Activated T-cell treated with anti-CD3 and anti-CD28 coated beads for 4 hours (primary cell): ENCODE measurements around the gene PCNX1.
A peak's percentile ranks its signal among the peaks of the same experiment; 100 is the strongest.

Experiments
- DNase-seq: peaks from one replicate; pipeline ENCODE4 v3.0.0-alpha.2; 2020

PCNX1 gene

DNA sequence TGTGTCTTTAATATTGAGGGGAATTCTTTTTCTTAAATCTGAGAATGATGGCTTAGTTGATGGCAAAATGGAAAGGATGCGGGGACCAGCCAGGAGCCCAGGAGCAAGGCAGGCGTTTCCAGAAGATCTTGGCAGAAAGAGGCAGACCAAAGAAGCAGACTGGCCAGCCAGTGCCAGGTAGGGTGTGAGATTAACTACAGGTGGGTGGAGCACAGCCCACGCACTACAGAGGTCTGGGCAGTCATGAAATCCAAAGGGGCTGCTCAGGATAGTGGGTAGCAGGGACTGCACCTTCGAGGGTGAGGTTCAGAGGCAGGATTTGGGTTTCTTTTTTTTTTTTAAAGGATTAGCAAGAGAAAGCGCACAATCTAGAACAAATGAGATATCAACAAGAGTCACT is 17.7 kb upstream of the PCNX1 start:
- no peak for DNase-seq

DNA sequence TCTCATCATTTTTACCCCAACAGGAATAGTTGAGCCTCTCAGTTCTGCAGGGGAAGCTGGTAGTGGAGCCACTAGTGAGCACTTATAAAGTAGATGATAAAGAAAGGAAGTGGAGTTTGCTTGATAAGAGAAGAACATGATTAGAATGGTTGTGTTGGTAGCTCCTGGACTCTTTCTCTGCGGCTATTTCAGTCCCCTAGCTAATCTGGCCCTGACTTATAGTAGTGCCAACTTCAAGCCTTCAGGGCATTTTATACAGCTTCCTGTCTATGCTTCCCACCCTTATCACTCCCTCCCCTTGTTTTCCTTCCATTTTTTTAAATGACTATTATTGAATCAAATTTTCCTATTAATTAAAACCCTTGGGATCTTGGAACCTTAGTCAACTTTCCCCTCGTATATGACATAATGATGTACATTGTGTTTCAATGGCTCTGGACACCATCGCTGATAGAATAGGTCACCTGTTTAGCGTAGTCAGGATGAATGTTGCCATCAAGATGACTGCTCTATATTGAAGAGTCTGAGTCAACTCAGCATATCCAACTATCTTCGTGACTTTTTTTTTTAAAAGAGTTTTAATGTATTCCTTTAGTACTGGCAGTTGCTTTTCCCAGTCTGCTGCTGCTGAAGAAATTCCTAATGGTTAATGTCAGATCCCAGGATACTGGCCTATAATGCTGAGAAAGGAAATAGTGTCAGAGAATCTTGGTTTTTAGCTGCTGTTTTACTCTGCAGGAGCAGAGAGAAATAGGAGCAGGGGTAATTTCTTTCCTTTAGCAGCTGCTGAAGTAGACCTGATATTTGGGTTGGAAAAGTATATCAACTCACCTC is 16.2 kb upstream of the PCNX1 start:
- DNase-seq, result no peak

DNA sequence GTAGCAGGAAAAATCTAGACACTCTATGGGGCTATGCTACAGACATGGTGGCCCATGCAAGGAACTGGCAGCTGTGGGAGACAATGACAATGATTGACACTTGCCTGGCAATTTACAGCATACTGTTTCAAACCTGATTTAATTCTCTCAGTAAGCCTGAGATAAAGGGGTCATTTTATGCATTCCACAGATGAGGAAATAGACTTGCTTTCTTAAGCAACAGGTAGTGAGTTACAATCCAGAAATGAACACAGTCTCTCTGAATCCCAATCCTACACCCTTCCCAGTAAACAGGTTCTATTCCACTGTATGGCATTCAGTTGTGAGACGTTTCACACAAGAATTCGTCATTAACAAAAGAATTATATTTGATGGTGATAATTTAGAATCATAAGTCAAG is 15.5 kb upstream of the PCNX1 start:
- no peak for DNase-seq

DNA sequence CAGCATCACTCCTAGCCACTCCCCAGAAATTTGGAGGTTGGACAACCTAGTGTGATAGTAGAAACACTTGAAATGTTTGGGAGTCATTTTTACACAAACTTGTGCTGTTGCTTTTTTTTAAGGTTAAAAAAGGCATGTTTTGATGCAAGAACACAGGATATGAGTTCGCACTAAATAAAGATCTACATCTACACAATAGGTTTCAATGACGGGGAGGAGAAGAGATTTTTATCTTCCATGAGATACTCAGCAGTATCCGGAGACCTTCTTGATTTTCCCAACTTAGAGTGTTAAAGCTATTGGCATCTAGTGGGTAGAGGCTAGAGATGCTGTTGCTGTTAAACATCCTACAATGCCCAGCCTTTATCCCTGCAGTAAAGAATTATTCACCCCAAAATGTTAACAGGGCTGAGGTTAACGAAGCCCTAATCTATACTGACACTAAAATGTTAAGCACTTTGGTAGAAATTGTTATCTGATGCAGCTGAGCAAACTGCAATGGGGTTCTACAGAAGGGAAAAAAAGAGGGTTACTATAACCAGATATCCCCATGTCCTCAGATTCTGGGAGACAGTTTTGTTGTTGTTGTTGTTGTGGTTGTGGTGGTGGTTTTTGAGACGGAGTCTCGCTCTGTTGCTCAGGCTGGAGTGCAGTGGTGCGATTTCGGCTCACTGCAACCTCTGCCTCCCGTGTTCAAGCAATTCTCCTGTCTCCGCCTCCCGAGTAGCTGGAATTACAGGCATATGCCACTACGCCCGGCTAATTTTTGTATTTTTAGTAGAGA is 14.0 kb upstream of the PCNX1 start:
- no peak for DNase-seq

DNA sequence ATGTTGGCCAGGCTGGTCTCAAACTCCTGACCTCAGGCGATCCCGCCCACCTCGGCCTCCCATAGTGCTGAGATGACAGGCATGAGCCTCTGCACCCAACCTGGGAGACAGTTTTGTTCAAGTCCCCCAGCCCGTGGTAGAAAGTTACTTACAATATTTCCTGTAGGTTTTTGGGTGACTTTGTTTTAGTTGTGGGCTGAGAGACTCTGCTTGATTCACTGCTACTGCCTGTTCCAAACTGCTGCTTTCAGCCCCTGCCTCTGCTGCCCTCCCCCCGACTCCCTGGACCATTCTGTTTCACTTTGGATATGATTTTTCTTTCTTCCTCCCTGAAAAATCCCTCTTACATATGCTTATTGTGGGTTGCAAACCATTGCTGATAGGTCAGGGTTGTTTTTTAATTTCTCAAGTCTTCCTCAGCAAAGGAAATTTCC is 13.4 kb upstream of the PCNX1 start:
- no peak for DNase-seq

DNA sequence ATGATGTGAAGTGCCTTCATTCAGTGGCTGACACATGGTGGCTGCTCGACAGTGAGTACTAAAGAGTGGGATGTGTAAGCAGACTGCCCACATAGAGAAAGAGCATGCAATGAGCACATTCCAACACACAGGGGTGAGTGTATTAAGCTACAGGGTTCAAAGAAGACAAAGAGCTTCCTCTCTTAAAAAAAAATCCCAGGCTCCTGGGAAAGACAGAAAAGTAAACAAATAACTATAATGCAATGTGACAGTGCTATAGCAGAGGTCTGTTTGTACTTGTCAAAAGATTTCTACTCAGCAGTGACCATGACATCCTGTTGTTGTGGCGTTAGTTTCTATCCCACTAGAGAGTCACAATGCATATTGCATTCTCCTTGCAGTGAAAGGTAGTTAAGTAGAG is 12.4 kb upstream of the PCNX1 start:
- no peak for DNase-seq

DNA sequence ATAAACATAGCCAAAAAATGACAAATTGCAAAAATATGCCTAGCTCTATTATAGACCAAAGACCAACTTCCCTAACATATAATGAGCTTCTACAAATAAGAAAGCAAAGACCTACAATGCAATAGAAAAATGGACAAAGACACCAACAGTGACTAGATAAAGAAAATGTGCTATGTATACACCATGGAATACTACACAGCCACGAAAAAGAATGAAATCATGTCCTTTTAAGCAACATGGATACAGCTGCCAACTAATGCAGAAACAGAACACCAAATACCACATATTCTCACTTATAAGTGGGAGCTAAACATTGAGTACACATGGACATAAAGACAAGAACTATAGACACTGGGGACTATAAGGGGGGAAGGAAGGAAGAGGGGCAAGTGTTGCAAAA is 10.9 kb upstream of the PCNX1 start:
- DNase-seq, result no peak

DNA sequence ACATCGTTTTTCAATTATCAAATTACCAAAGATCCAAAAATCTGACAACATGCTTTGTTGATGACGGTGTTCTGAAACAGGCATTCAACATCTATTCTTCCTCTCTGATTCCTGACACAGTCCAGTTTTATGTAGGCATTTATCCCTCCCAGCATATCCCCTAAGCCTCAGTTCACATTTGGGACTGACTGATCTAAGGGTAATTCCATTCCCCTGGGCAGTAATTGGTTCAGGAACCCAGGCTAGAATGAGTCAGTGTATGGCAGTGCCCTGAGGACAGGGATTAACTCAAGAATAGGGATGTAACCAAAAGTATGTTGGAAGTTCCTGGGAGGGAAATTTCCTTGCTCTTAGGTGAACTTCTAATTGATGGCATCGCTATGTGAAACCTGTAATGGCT is 10.3 kb upstream of the PCNX1 start:
- DNase-seq, result no peak

DNA sequence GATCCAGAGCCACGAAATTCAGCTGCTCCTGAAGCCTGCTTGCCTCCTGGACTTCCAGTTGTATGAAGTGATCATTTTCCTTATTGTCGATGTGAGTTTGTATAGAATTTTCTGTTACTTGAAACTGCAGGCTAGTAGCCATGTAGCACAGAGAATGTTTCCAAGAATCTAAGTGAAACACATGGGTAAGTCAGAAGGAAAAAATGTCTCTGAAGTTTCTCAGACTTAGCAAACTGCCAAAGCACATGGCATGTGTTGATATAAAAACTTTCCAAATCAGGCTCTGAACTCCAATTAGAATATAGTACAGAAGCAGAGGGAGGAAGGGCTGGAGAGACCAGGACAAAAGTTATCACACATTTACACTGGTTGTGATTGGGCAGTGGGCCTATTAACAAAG is 9.8 kb upstream of the PCNX1 start:
- DNase-seq, result no peak

DNA sequence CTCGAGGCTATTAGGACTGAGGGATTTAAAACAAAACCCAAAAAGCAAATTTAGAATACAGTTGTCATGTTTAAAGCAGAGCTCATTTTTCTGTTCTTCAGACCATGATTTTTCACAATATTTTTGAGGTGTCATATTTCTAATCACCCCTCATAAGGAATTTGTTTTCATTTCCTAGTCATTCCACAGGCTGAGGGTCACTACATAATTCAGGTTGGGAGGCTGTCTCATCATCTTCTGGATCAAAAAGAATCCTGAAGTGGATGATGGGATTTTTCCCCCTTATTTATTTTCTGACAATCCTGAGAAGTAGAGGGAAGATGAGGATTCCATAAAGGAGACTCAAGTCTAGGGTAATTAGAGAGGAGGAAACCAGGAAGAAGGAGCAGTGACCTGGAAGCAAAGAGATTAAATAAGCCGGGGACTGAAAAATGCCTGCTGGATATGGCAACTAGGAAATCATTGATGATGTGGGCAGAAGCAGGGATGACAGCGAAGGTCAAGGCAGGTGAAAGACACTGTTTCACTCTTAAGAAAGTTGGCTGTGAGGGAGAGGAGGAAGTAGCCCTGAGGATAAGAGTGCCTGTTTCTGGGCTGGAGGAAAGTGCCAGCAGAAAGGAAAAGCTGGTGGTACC is 9.0 kb upstream of the PCNX1 start:
- no peak for DNase-seq

DNA sequence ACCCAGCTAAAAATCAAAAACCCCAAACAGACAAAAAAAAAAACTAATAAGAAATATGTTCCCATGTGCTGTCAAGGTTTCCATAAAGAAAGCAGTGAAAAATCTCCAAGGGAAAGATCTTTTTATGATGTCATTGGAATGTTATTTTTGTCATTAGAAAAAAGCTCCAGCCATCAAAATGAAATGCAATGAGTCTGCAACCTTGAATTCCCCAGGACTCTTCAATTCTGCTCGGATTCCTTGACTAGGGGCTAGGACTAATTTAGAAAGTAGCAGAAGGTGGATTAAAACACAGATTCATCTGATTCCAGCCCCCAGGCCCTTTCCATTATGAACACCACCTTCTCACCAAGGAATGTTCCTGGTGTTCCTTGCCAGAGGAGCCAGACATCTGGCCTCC is 6.0 kb upstream of the PCNX1 start:
- no peak for DNase-seq

DNA sequence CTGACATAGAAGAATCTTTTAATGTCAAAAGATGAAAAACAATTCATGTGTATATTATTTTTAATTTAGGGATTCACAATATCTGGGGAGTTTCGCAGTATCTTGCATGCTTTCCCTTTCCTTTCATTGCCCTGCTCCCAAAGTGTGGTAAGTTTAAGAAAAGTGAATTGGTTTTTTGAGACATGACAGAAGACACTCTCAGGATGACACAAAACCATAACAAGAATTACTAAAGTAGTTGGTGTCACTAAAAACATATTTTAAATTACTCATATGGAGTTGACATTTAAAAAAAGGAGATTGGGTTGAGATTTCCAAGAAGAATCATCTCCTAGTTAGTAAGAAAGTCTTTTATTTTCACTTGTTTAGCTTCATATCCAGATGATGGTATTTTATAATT is 5.1 kb upstream of the PCNX1 start:
- no peak for DNase-seq

DNA sequence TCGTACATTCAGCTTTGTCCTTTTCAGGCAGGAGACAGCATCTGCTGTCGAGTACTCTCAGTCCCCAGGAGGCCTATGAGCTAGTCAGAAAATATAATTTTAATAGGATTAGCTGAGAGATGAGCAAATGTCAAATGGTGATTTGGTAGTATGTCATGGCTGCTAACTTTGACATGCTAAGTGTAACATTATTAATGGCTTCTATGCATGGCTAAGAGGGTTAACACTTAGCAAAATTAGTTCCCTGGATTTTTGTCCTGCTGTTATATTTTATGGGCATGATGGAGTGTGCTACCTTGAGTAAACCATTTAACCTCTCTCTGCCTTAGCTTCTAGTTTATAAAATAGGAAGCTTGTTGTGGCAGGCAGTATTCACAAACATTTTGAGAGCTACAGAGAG is 2.9 kb upstream of the PCNX1 start:
- no peak for DNase-seq

DNA sequence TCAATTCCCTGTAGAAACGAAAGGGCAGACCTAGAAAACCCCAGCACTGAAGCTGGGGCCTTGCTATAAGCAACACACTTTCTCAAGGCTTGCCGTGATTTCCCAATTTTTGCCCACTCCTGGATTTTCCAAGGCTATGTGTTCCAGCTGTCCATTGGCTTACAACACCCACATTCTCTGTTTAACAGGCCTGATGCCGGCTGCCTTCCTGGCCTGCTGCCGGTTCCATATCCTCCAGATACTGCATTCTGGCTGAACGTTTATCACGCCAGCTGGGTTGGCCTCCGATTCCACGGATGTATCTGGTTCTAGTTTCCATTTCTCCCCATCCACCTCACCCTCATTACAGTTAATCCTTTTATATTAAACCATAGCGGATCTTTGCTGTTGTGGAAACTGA is 2.0 kb upstream of the PCNX1 start:
- no peak for DNase-seq

DNA sequence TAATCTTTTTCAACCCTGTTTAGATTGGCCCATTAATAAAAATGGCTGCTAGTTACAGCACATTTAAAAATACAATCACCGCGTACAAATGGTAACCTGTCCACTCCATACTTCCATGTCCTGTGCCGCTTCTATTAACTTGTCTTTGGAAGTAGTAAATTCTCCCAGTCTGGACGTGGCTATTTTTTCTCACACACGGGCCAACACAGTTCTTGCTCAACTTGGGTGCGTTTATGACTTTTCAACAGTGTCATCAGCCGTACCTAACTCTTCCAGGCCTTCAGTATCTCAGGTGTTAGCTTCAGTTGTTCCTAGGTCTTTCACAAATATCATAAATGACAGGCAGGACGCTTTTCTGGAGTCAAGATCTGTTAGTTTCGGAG is 475 bp upstream of the PCNX1 start:
- no peak for DNase-seq

DNA sequence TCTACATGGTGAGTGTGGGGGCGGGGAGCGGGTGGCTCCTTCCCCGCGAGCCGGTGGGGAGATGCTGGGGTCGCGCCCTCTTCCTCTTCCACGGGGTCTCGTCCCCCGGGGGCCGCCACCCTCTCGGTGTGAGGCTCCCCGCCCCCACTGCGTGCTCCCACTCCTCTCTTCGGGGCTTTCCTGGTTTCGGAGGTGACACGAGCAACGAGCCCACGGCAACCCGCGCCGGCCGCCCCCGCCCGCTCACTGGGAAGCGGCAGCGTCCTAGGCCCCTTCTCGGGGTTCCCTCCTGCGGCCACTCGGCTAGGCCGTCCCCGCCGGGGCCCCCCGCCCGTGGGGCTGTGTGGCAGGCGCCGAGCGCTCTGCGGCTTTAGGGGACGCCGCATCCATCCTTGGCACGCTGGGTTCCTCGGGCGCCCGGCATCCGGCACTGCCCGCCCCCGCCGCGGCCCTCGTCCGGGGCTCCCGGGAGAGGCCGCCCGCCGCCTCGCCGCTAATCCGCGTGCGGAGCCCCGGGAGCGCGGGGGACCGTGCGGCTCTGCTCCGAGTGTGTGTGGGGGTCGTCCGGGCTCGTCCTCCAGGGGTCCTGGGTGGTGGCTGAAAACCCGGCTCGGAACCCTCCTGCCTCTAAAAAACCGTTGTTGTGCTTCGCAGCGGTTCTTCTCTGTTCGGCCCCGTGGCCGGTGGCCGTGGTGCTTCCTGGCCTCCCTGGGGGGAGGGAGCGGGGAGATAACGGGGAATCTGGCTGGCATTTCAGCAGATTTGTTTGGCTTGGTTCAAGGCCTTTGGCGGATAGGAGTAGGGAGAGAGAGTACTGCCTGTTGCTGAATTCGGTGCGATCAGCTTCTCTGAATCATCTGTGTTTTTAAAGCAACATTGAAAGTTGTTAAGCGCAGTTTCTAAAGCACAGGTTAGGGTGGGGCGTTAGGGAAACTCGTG is 1.0 kb downstream of the PCNX1 start:
- peak; percentile 59 for DNase-seq

DNA sequence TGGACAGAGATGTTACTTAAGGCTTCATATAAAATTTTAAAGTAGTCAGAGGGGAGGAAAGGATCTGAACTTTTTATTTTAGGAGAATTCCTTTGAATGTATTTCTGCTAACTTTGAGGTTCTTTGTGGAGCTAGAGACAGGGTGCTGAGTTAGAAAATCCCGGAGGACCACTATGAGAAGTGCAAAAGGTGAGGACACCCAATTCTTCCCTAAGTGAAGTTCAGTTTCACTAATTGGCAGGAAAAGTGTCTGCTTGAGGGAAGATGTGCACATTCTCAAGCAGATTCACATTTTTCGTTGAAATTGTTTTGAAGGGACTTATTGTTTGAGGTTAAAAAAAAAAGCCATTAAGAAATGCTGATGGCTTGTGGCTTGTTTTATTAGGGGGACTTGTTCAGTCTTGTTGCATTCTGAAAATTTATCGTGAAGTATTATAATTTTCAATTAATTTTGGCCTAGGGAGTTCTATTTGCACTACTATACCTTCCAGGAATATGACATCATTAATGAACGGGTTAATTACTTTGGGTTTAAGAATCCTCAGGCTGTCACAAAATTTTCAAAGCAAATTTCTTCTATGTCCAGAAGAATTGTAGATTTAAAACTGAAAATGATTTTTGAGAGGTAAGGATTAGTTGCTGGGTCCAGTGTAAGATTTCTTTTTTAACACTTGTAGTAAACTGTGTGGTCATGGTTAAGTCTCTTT is 1.8 kb downstream of the PCNX1 start:
- no peak for DNase-seq

DNA sequence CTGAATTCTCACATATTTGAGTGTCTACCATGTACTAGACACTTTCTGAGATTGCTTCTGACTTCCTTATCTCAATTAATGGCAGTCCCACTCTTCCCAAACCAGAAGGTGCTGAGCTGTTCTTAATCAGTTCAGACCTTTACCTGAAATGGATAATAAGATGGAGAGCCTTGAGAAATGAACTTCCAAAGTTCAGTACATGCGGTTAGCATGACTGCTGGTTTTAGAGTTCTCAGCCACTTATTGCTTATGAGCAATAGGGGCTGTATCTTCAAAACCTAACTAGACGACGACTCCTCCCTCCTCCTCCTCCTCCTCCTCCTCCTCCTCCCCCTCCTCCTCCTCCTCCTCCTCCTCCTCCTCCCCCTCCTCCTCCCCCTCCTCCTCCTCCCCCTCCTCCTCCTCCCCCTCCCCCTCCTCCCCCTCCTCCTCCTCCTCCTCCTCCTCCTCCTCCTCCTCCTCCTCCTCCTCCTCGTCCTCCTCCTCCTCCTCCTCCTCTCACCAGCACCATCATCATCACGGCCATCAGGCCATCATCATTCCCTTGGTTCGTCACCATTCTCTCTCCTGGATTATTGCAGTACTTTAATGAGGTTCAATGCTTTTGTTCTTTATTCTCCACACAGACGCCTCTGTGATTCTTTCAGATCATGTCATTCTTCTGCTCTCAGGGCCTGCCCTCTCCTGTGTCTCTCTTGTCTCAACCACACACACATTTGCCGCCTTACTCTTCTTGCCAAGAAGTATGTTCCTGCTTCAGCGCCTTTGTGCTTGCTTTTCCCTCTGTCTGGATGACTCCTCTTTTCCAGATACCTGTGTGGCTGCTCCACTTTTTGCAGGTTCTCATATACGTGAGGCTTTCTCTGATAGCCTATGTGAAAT is 2.7 kb downstream of the PCNX1 start:
- DNase-seq, result no peak

DNA sequence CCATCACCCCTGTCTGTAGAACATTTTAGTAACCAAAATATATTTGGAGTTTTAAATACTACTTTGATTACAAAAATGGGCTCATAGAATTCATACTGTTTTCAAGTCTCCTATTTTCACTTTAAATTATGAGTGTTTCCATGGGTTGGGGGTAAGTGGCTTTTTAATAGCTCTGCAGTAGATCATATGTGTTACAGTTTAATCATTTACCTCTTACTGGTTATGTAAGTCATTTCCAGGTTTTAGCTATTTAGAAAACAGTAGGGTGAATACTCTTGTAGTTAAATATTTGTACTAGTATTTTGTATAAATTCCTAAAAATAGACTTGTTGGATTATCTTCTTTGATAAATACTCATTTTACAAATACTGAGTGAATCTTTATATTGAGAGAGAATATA is 8.2 kb downstream of the PCNX1 start:
- no peak for DNase-seq

DNA sequence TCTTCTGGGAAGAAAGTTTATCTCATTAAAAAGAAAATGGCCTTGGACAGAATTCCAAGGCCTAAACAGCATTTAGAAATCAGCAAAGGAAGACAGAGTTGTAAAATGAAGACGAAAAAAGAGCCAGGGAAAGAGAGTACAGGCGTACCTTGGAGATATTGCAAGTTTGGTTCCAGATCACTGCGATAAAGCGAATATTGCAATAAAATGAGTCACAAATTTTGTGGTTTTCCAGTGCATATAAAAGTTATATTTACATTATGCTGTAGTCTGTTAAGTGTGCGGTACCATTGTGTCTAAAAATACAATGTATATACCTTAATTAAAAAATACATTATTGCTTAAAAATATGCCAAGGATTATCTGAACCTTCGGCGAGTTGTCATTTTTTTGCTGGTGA is 9.0 kb downstream of the PCNX1 start:
- DNase-seq, result no peak

DNA sequence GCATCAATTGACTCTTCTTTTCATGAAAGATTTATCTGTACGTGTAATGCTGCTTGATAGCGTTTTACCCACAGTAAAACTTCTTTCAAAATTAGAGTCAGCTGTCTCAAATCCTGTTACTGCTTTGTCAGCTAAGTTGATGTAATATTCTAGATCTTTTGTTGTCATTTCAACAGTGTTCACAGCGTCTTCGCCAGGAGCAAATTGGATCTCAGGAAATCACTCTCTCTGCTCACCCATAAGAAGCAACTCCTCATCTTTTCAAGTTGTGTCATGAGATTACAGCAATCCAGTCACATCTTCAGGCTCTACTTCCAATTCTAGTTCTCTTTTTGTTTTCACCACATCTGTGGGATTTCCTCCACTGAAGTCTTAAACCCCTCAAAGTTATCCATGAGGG is 9.5 kb downstream of the PCNX1 start:
- DNase-seq, result no peak
